ENCODE results near the gene PARVG.

GRCh38 chr22:44209343-44209742 lies 28.6 kb downstream of the PARVG start:
- TF ChIP-seq EP300 (IDR thresholded peaks at IDR 0.05) (no peak), MAX (IDR thresholded peaks at IDR 0.05) (no peak), KDM5A (IDR thresholded peaks at IDR 0.05) (no peak), POLR2A (IDR thresholded peaks at IDR 0.05; ENCODE audit: low read length) (no peak), KDM1A (IDR thresholded peaks at IDR 0.05; ENCODE audit: low read depth) (no peak), ESRRA (IDR thresholded peaks at IDR 0.05; ENCODE audit: borderline replicate concordance, low read length) (no peak), CEBPB (IDR thresholded peaks at IDR 0.05) (no peak)
- TF ChIP-seq, protein P1, sequence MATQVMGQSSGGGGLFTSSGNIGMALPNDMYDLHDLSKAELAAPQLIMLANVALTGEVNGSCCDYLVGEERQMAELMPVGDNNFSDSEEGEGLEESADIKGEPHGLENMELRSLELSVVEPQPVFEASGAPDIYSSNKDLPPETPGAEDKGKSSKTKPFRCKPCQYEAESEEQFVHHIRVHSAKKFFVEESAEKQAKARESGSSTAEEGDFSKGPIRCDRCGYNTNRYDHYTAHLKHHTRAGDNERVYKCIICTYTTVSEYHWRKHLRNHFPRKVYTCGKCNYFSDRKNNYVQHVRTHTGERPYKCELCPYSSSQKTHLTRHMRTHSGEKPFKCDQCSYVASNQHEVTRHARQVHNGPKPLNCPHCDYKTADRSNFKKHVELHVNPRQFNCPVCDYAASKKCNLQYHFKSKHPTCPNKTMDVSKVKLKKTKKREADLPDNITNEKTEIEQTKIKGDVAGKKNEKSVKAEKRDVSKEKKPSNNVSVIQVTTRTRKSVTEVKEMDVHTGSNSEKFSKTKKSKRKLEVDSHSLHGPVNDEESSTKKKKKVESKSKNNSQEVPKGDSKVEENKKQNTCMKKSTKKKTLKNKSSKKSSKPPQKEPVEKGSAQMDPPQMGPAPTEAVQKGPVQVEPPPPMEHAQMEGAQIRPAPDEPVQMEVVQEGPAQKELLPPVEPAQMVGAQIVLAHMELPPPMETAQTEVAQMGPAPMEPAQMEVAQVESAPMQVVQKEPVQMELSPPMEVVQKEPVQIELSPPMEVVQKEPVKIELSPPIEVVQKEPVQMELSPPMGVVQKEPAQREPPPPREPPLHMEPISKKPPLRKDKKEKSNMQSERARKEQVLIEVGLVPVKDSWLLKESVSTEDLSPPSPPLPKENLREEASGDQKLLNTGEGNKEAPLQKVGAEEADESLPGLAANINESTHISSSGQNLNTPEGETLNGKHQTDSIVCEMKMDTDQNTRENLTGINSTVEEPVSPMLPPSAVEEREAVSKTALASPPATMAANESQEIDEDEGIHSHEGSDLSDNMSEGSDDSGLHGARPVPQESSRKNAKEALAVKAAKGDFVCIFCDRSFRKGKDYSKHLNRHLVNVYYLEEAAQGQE (IDR thresholded peaks at IDR 0.05) = no peak
- TF ChIP-seq, protein P2, sequence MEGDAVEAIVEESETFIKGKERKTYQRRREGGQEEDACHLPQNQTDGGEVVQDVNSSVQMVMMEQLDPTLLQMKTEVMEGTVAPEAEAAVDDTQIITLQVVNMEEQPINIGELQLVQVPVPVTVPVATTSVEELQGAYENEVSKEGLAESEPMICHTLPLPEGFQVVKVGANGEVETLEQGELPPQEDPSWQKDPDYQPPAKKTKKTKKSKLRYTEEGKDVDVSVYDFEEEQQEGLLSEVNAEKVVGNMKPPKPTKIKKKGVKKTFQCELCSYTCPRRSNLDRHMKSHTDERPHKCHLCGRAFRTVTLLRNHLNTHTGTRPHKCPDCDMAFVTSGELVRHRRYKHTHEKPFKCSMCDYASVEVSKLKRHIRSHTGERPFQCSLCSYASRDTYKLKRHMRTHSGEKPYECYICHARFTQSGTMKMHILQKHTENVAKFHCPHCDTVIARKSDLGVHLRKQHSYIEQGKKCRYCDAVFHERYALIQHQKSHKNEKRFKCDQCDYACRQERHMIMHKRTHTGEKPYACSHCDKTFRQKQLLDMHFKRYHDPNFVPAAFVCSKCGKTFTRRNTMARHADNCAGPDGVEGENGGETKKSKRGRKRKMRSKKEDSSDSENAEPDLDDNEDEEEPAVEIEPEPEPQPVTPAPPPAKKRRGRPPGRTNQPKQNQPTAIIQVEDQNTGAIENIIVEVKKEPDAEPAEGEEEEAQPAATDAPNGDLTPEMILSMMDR (IDR thresholded peaks at IDR 0.05) = no peak

Data from A549 (cell line).